Measurements from ENCODE around the gene BAIAP2L2. TPM values are rescaled to one million over a fixed set of nuclear protein-coding genes. Genes with fewer than 3 reads are reported as not detected.

Gene BAIAP2L2
- total RNA-seq, 2 donors from 2014 or later = 59.1 to 76.6 TPM

DNA sequence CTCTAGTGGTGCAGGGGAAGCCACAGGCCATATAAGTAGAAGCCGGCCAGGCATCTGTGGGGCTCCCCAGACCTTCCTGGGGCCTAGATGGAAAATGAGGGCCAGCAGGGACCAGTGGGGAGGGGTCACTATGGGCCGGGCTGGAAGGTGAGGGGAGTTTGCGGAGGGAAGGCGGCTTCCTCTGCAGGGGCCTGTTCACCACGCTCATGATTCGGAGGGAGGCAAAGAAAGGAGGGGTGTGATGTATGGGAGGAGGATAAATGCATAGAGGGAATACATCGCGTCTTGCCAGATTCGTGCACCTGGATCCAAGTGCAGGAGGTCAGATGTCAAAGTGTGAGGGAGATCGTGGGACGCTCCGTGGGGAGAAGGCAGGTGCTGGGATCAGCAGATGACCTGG, 33.4 kb downstream of the BAIAP2L2 start:
- Histone ChIP-seq H3K27ac (no peak overlapping the region), H3K36me3 (no peaks in the 10 kb centered on the region), H3K9ac (ENCODE audit: low read depth in 2 of 2, low read length in 2 of 2) (no peak overlapping the region), H3K4me1 (peaks cover 6% of the 10 kb centered on the region), H3K27me3 (peaks cover 13% of the 10 kb centered on the region), H3K9me3 (no peaks in the 10 kb centered on the region), H3K4me3 (no peak overlapping the region)
- no peak for DNase-seq
- TF ChIP-seq, protein P1, sequence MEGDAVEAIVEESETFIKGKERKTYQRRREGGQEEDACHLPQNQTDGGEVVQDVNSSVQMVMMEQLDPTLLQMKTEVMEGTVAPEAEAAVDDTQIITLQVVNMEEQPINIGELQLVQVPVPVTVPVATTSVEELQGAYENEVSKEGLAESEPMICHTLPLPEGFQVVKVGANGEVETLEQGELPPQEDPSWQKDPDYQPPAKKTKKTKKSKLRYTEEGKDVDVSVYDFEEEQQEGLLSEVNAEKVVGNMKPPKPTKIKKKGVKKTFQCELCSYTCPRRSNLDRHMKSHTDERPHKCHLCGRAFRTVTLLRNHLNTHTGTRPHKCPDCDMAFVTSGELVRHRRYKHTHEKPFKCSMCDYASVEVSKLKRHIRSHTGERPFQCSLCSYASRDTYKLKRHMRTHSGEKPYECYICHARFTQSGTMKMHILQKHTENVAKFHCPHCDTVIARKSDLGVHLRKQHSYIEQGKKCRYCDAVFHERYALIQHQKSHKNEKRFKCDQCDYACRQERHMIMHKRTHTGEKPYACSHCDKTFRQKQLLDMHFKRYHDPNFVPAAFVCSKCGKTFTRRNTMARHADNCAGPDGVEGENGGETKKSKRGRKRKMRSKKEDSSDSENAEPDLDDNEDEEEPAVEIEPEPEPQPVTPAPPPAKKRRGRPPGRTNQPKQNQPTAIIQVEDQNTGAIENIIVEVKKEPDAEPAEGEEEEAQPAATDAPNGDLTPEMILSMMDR (IDR thresholded peaks at IDR 0.05) = no peak
- intact Hi-C loops (cut with DNase I) = no loop called here

DNA sequence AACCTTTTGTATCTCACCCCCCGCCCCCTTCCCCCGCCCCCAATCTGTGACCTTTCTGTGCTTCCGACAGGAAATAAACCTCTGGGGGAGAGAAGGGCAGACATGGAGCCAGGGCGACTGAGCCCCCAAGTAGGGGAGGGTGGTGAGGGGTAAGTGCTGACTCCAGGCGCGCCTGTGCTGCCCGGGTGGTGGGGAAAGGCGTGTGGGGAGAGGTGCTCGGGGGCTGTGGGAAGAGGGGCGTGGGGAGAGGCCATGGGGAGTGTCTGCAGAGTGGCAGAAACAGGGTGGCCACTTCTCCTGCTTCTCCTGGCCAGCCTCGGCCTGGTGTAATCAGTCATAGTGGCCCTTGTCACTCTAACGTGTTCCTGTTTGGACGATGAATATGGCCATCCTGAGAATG, 34.5 kb downstream of the BAIAP2L2 start:
- intact Hi-C loops (cut with DNase I) = no loop called here
- no peak overlapping the region for H3K9ac ChIP-seq (ENCODE audit: low read depth in 2 of 2, low read length in 2 of 2)

DNA sequence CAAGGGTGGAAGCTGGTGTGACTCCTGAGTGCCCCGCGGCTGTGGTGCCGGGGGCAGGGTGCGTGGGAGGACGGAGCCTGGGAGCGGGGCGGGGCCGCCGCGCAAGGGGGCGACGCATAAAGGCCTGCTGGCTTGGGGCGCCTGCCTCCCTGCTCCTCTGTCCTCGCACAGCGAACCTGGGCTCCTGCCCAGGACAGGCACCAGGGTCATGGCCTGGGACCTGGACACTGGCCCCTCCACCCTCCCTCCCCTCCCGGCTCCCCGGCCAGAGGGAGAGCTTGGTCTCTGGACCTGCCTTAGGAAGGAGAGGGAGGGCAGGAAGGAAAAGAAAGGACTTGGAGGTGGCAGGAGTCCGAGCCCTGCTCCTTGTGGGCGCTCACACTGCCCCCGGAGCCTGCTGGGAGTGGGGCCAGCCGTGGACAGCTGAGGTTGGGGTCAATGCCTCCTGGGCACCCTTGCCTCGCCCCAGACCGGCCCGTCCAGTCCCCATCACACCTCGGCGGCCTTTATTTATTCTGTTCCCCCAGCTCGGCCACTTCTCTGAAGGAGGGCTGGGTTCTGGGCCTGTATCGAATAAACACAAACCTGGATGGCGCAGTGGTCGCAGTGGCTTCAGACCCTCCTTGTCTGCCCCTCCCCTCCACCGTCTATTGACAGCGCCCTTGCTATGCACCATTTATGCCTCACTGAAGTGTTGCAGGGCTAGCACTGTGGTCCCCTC, 35.2 kb downstream of the BAIAP2L2 start:
- no peaks in the 10 kb centered on the region for H3K9me3 ChIP-seq
- H3K4me1 ChIP-seq = no peaks in the 10 kb centered on the region
- H3K27me3 ChIP-seq = no peaks in the 10 kb centered on the region
- H3K4me3 ChIP-seq = no peak overlapping the region
- no peak for DNase-seq
- no peak overlapping the region for H3K27ac ChIP-seq
- intact Hi-C loops (cut with DNase I) = no loop called here
- peaks cover 6% of the 10 kb centered on the region for H3K36me3 ChIP-seq
- TF ChIP-seq, protein P1 (IDR thresholded peaks at IDR 0.05) = no peak
- H3K9ac ChIP-seq (ENCODE audit: low read depth in 2 of 2, low read length in 2 of 2) = no peak overlapping the region

More for the DNA sequence above, 34.5 kb downstream of the BAIAP2L2 start:
- TF ChIP-seq, protein P1 (IDR thresholded peaks at IDR 0.05) = no peak
- Histone ChIP-seq H3K27me3 (peaks cover 4% of the 10 kb centered on the region), H3K4me3 (no peak overlapping the region), H3K27ac (no peak overlapping the region), H3K36me3 (peaks cover 6% of the 10 kb centered on the region), H3K4me1 (no peaks in the 10 kb centered on the region), H3K9me3 (no peaks in the 10 kb centered on the region)
- DNase-seq = no peak

DNA sequence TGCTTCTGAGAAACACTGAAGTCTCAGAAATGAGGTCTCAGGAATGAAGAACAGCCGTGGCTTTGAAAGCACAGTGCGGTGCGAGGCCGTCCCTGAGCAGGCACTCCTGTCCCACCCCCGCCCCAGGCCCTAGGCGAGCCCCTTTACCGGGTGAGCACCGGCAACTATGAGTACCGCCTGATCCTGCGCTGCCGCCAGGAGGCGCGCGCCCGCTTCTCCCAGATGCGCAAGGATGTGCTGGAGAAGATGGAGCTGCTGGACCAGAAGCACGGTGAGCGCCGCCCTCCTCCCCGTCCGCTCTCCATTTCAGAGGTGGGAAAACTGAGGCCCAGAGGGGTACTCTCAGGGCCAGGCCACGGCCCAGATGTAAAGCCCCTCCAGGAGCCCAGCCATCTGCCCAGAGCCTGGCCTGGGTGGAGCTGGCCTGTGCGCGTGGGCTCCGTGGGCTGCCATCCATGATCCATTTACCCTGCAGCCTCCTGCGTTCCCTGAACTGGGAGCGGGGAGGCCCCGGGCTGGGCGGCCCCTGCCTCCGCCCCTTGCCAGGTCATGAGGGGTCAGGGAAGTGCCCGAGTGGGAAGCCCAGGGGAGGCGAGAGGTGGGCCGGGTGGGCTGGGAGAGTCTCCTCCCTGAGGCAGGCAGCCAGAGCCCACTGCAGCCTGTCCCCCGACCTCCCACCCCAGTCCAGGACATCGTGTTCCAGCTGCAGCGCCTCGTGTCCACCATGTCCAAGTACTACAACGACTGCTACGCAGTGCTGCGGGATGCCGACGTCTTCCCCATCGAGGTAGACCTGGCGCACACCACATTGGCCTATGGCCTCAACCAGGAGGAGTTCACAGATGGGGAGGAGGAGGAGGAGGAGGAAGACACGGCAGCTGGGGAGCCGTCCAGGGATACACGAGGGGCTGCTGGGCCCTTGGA, 36.0 kb downstream of the BAIAP2L2 start:
- DNase-seq = no peak
- Histone ChIP-seq H3K4me1 (no peaks in the 10 kb centered on the region), H3K9ac (ENCODE audit: low read depth in 2 of 2, low read length in 2 of 2) (no peak overlapping the region), H3K36me3 (peaks cover 6% of the 10 kb centered on the region), H3K27me3 (no peaks in the 10 kb centered on the region), H3K9me3 (no peaks in the 10 kb centered on the region), H3K4me3 (no peak overlapping the region), H3K27ac (no peak overlapping the region)
- TF ChIP-seq, protein P1 (IDR thresholded peaks at IDR 0.05) = no peak
- intact Hi-C loops (cut with DNase I) = no loop called here

DNA sequence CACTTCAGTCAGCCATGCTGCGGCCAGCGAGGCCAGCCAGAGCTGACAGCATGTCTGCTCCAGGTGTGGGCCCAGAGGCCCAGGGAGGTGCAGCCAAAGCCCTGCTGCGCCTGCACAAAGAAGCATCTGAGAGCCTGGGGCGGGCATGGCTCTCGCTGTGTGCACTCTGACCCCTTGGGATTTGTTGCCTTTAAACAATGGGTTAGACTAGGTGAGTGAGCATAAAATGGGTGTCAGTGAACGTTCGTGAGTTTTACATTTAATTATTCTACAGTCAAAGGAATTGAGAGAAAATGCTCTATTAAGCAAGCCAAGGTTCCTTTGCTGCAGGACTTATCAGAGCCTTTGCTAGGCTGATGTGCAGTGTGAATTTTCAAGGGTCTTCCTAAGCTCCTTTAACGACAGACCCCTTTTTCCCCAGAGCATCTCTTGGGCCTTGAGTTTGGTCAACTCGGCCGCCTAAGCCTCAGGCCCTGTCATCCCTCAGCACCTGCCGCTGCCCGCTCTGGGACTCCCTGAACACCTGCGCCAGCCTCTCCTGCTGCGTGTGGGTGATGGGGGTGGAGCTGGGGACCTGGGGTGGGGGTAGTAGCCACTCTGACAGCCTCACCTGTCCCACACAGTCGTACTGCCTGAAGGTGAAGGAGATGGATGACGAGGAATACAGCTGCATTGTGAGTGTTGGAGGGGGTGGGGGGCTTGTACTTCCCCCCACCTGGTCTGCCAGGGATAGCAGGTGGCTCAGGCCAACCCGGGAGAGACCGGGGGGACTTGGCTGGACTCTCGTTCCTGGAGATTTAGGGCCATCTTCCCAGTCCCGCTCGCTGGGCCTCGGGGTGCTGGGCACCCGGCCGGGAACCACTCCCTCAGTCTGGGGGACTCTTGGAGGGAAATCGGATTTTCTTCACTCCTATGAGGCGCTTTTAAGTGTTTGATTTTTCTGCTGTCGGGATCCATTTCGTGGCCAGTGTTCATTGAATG, 37.0 kb downstream of the BAIAP2L2 start:
- TF ChIP-seq, protein P1 (IDR thresholded peaks at IDR 0.05) = no peak
- Histone ChIP-seq H3K27me3 (no peaks in the 10 kb centered on the region), H3K9ac (ENCODE audit: low read depth in 2 of 2, low read length in 2 of 2) (no peak overlapping the region), H3K36me3 (peaks cover 6% of the 10 kb centered on the region), H3K4me3 (no peak overlapping the region), H3K9me3 (no peaks in the 10 kb centered on the region), H3K4me1 (no peaks in the 10 kb centered on the region), H3K27ac (no peak overlapping the region)
- intact Hi-C loops (cut with DNase I) = no loop called here
- no peak for DNase-seq

All from colonic mucosa (tissue), 4 donors.